ENCODE data around the gene ROBO2.

ROBO2 gene

DNA sequence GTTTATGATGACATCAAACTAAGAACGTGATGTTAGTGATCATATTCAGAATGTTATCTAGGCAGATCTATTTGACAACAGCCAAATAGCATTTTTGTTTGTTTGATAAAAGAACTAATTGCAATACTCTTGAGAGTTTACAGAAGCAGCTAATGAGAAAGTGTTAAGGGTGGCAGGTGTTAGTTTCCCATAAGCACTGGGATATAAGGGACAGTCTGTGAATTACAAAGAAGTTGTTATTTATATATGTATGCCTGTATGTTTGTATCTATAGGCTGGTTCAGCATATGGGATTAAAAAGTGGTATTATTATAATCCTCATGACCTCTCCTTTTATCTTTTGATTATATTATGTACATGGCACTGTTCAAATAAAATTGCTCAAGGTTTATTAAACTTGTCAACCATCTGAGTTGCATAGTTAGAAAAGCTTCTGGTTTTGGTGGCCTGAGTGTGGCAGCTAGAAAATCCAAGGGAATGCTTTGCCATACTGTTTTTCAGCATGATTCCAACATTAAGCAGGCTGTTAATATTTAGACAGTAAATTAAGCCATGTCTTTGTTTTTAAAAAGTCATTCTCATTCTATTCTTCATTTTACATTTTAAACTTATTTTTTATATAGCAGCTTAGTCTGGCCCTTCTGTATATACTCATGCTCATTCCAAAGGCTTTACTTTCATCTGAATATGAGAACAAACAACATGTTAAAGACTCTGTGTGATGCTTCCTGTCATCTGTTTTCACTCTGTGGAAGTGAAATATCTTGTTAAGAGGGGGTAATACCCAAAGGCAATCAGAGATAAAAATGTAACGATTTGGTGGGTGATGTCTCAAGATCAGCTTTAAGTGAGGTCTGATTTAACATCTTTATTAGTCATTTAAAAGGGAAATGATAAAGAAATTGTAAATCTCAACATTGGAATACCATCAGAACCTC, 13.1 kb downstream of the ROBO2 start:
- DNase-seq: no peak

DNA sequence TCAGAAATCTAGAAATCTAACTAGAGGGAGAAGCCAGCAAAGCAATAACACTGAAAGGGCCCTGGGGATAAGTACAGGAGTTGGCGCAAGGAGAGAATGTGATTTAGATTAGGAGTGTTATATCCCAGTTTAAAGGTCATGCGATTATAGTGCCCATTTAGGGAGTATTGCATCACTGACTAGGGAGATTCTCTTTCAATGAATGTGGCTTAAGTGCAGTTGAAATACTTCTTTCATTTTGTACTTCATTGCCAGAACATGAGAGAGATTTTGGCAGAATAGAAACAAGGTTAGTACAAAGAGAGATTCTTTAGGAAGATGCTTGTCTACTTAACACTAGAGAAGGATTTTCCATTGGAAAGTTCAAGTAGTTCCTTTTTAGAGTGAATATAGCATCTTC, 13.9 kb downstream of the ROBO2 start:
- DNase-seq: no peak

DNA sequence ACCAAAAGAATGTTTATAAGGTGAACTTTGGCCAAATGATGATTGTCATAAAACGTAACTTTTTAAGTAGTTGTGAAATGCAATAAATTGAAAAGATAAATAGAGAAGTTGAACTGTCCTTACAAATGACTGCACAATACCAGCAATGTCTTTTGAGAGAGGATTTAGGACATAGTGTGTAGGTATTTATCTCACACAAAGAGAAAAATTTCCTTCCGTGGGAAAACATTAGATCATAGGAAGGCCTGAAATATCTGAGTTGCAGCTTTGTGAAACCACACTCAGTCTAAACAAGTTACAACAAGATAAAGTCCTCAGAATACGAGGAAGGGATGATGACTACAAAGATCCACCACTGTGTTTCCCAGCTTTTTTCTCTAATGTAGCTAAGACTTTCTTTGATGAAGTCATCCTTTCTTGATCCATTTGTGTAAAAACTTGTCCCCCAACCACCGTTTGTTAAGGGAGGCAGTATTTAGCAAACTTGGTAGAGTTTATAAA, 16.0 kb downstream of the ROBO2 start:
- DNase-seq: no peak

GRCh38 chr3:77059354-77059753, 19.5 kb downstream of the ROBO2 start:
- DNase-seq: no peak

DNA sequence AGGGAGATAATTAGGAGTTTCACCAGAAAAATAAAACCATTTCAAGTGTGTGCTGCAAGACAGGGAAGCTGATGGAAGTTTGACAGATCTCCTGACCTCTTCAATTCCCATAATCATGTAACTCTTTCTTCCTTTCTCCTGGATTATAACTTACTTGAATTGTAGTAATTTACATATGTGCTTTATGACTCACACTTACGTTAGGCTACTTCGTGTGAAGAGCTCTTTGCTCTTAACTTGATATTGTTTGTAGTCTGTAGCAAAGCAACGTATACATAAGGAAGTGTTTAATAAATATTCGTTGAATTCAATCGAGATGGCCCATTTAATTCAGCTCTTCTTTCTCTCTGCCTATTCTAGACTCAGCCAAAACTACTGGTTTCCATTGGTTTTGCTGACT, 23.5 kb downstream of the ROBO2 start:
- DNase-seq: no peak

DNA sequence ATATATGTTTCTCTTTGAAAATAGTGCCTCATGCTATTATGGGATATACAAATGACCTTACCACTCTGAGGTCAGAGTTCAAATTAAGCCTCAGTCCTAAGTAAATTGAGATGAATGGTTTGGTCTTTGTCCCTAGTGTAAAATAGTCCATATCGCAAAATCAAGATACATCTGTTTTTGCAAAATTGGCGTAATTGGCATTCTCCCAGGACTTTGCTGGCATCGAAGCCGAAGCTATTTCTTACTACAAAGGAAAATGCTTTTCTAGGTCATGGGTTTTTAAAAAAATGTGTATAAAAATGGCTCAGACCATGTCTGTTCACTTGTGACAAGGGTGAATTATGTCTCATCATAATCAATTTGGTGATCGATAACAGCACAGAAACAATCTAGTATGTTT, 25.9 kb downstream of the ROBO2 start:
- DNase-seq: no peak

DNA sequence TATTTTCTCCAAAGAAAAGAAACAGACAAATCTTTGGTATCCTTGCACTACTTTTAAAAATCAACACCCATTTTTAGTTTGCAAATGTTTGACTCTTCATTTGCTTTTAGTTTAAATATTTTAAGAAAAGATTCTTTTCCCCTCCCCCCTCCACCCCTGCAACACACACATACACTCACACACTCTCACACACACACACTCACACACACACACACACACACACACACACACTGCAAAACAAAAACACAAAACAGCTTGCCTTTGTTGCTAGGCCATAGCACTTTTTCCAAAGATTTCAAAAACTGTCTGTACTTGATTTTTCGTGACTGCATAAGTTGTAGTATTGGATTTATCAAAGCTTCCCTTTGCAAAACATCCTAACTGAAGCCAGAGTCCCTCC, 26.9 kb downstream of the ROBO2 start:
- DNase-seq: no peak

GRCh38 chr3:77068808-77069207, 28.9 kb downstream of the ROBO2 start:
- DNase-seq: no peak

DNA sequence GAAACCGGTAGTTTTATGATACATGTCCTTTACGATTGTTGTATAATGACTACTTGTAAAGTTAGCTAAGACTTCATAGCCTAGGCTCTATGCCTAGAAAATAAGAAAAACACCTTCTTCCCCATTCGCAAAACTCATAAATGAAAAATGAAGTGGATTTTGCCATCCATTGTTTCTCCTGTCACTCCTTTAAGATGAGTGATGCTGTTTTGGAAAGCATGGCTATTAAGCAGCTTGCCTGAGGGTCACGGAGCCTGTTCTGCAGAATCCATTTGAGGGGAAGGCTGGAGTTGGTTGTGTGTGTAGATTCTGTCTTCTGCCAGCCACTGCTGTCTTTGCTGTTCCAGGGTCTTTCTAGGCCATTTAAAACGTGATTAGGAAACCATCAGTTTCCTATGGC, 31.5 kb downstream of the ROBO2 start:
- no peak for DNase-seq

DNA sequence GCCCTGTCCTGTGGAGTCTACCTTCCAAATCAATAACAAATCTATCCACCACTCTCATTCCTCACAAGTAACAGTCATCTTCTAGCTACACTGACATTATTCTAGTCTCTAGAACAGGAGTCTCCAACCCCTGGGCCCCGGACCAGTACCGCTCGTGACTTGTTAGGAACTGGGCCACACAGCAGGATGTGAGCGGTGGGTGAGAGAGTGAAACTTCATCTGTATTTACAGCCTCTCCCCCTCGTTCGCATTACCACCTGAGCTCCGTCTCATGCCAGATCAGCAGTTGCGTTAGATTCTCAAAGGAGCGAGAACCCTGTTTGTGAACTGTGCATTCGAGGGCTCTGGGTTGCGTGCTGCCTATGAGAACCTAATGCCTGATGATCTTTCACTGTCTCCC, 31.9 kb downstream of the ROBO2 start:
- no peak for DNase-seq

GRCh38 chr3:77072232-77072631, 32.3 kb downstream of the ROBO2 start:
- no peak for DNase-seq

- DNase-seq: no peak
Measured at GRCh38 chr3:77078279-77078678, 38.4 kb downstream of the ROBO2 start.

DNA sequence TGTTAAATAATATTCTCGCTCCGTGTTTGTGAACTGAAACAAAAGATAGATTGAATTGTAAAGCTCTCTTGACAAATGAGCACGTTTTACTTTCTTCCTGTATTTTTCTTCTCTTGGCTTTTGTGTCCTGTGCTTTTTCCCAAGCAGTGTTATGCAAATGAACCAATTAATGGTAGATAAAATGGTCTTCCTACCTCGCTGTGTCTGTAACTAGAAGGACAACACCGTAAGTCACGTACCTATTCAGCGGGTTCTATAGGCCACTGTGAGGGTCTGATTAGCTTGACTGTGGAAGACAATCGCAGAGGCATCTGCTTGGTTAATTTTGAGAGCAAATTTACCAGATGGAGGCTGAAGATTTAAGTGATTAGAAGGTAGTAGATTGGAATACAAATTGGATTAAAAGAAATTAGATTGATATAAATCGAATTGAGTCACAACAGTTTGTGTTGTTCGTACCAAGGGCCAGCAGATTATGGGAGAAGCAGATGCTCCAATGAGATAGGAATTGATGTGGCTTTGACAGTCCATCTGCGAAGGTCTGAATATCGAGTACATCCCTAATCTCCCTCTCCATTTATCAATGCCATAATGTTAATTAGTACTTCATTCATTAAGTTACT, 40.2 kb downstream of the ROBO2 start:
- DNase-seq: no peak

GRCh38 chr3:77081240-77081661, 41.4 kb downstream of the ROBO2 start:
- DNase-seq: no peak

GRCh38 chr3:77084511-77084910, 44.6 kb downstream of the ROBO2 start:
- DNase-seq: no peak

DNA sequence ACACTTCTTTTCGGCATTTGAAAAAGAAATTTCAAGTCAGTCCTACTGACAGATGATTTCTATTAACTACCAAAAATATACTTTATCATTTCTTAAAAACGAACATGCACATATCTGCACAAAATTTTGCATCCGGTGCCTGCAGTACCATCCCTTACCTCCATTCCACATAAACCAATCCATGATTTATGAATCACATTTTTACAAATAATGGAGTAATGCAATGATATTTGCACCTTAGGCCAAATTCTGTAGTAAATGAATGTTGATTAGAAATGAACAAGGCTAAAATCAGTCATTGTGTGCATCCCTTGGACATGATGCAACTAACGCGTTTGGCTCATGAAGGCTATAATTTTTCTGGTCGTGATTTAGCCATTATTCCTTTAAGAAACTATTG, 46.5 kb downstream of the ROBO2 start:
- no peak for DNase-seq

- no peak for DNase-seq
Measured at GRCh38 chr3:77091809-77092208, 51.9 kb downstream of the ROBO2 start.

- DNase-seq: no peak
Measured at GRCh38 chr3:77093101-77093500, 53.2 kb downstream of the ROBO2 start.

- no peak for DNase-seq
Measured at GRCh38 chr3:77096145-77096544, 56.2 kb downstream of the ROBO2 start.

DNA sequence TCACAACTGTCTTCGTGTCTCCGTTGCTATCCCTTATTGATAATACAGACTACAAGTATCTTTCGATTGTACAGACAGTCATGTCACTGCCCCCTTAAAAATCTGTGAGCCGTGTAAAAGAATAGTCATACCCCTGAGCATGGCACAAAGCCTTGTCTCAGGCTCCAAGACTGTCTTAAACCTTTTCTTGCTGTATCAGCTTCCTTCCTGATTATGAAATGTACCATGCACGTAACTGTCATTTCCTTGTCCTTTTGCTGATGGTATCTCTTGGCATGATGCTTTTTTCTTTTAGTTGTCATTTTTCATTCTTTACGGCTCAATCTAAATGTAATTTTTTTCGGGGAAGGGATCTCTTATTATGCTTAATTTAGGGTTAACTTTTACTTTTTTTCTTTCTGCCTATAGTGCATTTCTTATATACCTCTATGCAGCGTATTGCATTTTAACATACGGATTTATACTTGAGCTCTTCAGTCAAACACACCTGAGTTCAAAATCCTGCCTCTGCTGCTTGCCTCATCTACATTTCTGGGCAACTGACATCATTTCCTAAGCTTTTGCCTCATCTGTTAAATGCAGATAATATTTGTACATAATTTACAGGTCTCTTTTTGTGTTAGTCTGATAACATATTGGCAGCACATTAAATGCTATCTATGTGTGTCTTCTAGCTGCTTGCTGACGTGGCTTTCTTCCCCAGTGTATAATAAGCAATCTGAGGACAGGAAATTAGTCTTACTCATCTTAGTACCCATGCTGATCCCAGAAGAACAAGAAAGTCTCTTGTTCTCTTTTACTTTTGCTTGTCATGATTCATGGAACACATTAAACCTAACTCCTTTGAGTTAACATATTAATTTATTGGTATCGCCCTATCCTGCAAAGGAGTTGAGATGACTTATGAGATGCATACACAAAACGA, 57.3 kb downstream of the ROBO2 start:
- no peak for DNase-seq

DNA sequence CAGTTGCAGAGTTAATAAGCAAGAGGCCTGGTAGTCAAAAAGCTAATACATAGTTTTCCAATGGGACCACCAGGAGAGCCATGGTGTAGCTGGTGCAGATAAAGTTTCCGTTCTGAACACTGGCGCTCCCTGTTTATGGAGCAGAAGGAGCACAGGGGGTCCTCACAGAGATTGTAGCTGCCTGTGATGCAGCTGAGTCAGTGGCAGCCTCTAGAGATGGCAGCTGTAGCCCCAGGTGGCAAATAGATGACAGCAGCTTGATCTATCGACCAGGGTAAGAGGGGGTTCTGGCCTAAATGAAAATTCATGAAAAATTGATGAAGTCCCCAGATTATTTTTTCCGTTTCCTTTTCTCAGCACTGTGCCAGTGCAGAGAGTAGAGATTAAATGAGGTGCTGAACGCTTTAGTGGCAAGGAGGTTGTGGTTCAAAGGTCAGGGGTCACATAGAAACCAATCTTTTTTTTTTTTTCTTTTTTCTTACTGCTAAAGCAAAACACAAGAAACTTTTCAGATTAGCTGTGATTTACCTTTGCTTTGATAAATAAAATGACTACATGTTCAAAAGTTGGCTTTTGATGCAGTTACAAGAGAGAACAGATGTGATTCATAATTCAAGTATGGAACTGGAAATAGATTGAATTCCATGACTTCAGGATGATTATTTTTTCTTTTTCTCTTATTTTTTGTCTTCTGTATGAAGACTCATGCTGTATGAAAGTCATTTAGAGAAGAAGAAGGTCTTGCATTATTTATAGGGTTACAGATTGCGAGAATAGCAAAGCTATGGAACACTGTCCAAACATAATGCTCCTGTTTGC, 63.3 kb downstream of the ROBO2 start:
- no peak for DNase-seq

DNA sequence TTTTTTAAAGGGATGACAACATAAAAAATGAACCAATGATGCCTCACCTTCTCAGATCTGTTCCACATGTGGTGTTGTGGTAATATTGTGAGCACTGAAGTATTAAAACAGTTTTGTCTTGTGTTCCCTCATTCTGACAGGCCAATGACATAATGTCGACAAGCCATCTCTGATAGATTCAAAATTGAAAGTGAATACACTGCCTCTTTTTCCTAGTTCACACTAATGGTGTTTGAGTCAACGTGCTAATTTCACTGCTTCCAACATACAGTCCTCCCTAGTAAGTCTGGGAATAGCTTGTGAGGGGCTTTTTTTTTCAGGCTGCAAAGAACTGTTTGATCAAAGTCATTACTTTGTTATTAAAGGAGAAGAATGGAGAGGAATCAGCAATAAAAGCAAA, 82.8 kb downstream of the ROBO2 start:
- DNase-seq: no peak

Data from activated T-cell treated with anti-CD3 and anti-CD28 coated beads, Interleukin-2, amount 50 U/mL, for 48 hours (primary cell).